H1 (cell line): Measurements from ENCODE around the gene TPSD1. TPM values are rescaled to one million over a fixed set of nuclear protein-coding genes. Genes with fewer than 3 reads are reported as not detected.

Experiments
- CTCF ChIA-PET: fragments of 300-600 bp; sonication (Branson Sonifier 250); formaldehyde crosslinking; loops from one replicate; lab custom pipeline; 2021; ENCODE audit not compliant: partially characterized antibody; lab: Charles Lee
- POLR2A ChIA-PET: fragments of 300-600 bp; sonication (Branson Sonifier 250); formaldehyde crosslinking; loops from one replicate; lab custom pipeline; 2021; ENCODE audit warnings: inconsistent platforms; ENCODE audit not compliant: partially characterized antibody; lab: Charles Lee
- DNase-seq, 2 experiments: peaks; one replicate each; pipeline versions ENCODE4 v3.0.0 to v3.0.0-alpha.2; 2010 to 2022; ENCODE audit warnings: low spot score in 2 of 2, low read depth in 1 of 2, mixed read lengths in 1 of 2
- FAIRE-seq: peaks from 2 replicates; lab custom pipeline; 2011; peaks lifted over from hg19 to GRCh38; lab: Jason Lieb, UNC
- H2AFZ ChIP-seq: 2 replicates; pipeline ENCODE4 v1.8.1; 2012; ENCODE audit warnings: low read length, inconsistent platforms
- H2AK5ac ChIP-seq: 2 replicates; pipeline ENCODE4 v1.6.1; 2013; ENCODE audit warnings: low read depth, low read length
- H2BK120ac ChIP-seq: replicated peaks from 2 replicates; pipeline ENCODE3; 2013; ENCODE audit warnings: low read depth, low read length, inconsistent platforms
- H2BK12ac ChIP-seq: 2 replicates; pipeline ENCODE4 v1.6.1; 2013; ENCODE audit warnings: low read depth, low read length
- H2BK15ac ChIP-seq: 2 replicates; pipeline ENCODE4 v1.6.1; 2013; ENCODE audit warnings: low read length
- H2BK20ac ChIP-seq: 2 replicates; pipeline ENCODE4 v1.6.1; 2013; ENCODE audit warnings: low read length
- H2BK5ac ChIP-seq: 2 replicates; pipeline ENCODE4 v1.6.1; 2013; ENCODE audit warnings: low read depth, low read length
- H3K14ac ChIP-seq: 2 replicates; pipeline ENCODE4 v1.6.1; 2013; ENCODE audit warnings: inconsistent platforms; ENCODE audit not compliant: insufficient read length
- H3K18ac ChIP-seq: 2 replicates; pipeline ENCODE4 v1.6.1; 2013; ENCODE audit warnings: low read length; ENCODE audit errors: extremely low read depth
- H3K23ac ChIP-seq: 2 replicates; pipeline ENCODE4 v1.6.1; 2013; ENCODE audit warnings: inconsistent platforms; ENCODE audit not compliant: insufficient read length
- H3K23me2 ChIP-seq: 2 replicates; pipeline ENCODE4 v1.6.1; 2013; ENCODE audit warnings: low read depth, low read length
- H3K27ac ChIP-seq: 2 replicates; pipeline ENCODE4 v1.6.1; 2011; ENCODE audit warnings: low read depth, low read length, inconsistent platforms
- H3K27me3 ChIP-seq, 4 experiments: replicated peaks in 1 of 4; 1 replicate in 1 of 4; 2 replicates in 3 of 4; pipeline versions ENCODE4 v1.6.1 to v1.8.1; 2011 to 2013; ENCODE audit warnings: low read length in 3 of 4, mild to moderate bottlenecking in 3 of 4, inconsistent platforms in 2 of 4, mixed read lengths in 2 of 4, moderate library complexity in 1 of 4; ENCODE audit not compliant: control insufficient read depth in 3 of 4, insufficient read depth in 3 of 4; ENCODE audit errors: extremely low read depth in 1 of 4
- H3K36me3 ChIP-seq, 4 experiments: 2 replicates each; pipeline versions ENCODE4 v1.6.1 to v1.8.1; 2011 to 2013; ENCODE audit warnings: mild to moderate bottlenecking in 4 of 4, low read length in 3 of 4, moderate library complexity in 2 of 4, control low read depth in 1 of 4, inconsistent platforms in 1 of 4; ENCODE audit not compliant: insufficient read depth in 4 of 4, control insufficient read depth in 2 of 4
- H3K4ac ChIP-seq: replicated peaks from 2 replicates; pipeline ENCODE3; 2013; ENCODE audit warnings: low read length, low read depth, mixed read lengths, inconsistent platforms; ENCODE audit not compliant: insufficient read length
- H3K4me1 ChIP-seq, 4 experiments: replicated peaks in 1 of 4; 1 replicate in 1 of 4; 2 replicates in 3 of 4; pipeline versions ENCODE4 v1.6.1 to v1.8.1; 2011 to 2013; ENCODE audit warnings: low read length in 3 of 4, inconsistent platforms in 2 of 4, mixed read lengths in 1 of 4; ENCODE audit not compliant: insufficient read depth in 4 of 4, control insufficient read depth in 3 of 4
- H3K4me2 ChIP-seq, 2 experiments: 2 replicates each; pipeline versions ENCODE4 v1.6.1 to v1.8.1; 2011 to 2013; ENCODE audit warnings: low read depth in 2 of 2, low read length in 2 of 2, control low read depth in 1 of 2, inconsistent platforms in 1 of 2, mild to moderate bottlenecking in 1 of 2; ENCODE audit not compliant: insufficient read depth in 1 of 2
- H3K4me3 ChIP-seq, 4 experiments: fragments of 200-600, 300-600 bp in 1 of 4; sonication (generic), shearing (Covaris generic), sonication (Bioruptor Twin) in 1 of 4; 2 replicates each; pipeline versions ENCODE4 v1.5.1 to v1.8.1; 2011 to 2016; ENCODE audit warnings: low read length in 4 of 4, low read depth in 3 of 4, control low read depth in 2 of 4, inconsistent platforms in 2 of 4, mild to moderate bottlenecking in 2 of 4, mixed read lengths in 1 of 4, moderate library complexity in 1 of 4; ENCODE audit not compliant: insufficient read depth in 2 of 4; ENCODE audit errors: extremely low read depth in 1 of 4
- H3K56ac ChIP-seq: replicated peaks from 2 replicates; pipeline ENCODE3; 2013; ENCODE audit warnings: low read depth, mild to moderate bottlenecking, mixed read lengths, low read length, inconsistent platforms; ENCODE audit not compliant: insufficient read length
- H3K79me1 ChIP-seq: 2 replicates; pipeline ENCODE4 v1.6.1; 2013; ENCODE audit warnings: low read depth, low read length, control low read depth
- H3K79me2 ChIP-seq, 2 experiments: 2 replicates each; pipeline versions ENCODE4 v1.6.1 to v1.8.1; 2012 to 2013; ENCODE audit warnings: low read length in 2 of 2, mild to moderate bottlenecking in 2 of 2, inconsistent platforms in 1 of 2; ENCODE audit not compliant: insufficient read depth in 2 of 2, control insufficient read depth in 1 of 2
- H3K9ac ChIP-seq, 4 experiments: replicated peaks in 1 of 4; 1 replicate in 1 of 4; 2 replicates in 3 of 4; pipeline versions ENCODE4 v1.6.1 to v1.8.1; 2011 to 2013; ENCODE audit warnings: low read depth in 3 of 4, low read length in 3 of 4, control low read depth in 2 of 4, mild to moderate bottlenecking in 2 of 4, moderate library complexity in 2 of 4, inconsistent platforms in 1 of 4; ENCODE audit errors: extremely low read depth in 1 of 4
- H3K9me3 ChIP-seq, 2 experiments: 2 replicates each; pipeline versions ENCODE4 v1.6.1 to v1.8.1; 2012 to 2013; ENCODE audit warnings: mild to moderate bottlenecking in 2 of 2, moderate library complexity in 2 of 2, control low read depth in 1 of 2, inconsistent platforms in 1 of 2, low read depth in 1 of 2, low read length in 1 of 2, mixed read lengths in 1 of 2; ENCODE audit not compliant: insufficient read depth in 2 of 2
- H4K20me1 ChIP-seq, 2 experiments: replicated peaks in 1 of 2; 2 replicates each; pipeline versions ENCODE3 to v1.8.1; 2011 to 2013; ENCODE audit warnings: inconsistent platforms in 2 of 2, low read length in 2 of 2, mild to moderate bottlenecking in 1 of 2; ENCODE audit not compliant: insufficient read depth in 2 of 2, control insufficient read depth in 1 of 2
- H4K5ac ChIP-seq: 2 replicates; pipeline ENCODE4 v1.6.1; 2013; ENCODE audit warnings: low read length, low read depth, mixed read lengths, inconsistent platforms; ENCODE audit not compliant: insufficient read length
- H4K8ac ChIP-seq: 2 replicates; pipeline ENCODE4 v1.8.0; 2013; ENCODE audit warnings: mild to moderate bottlenecking, moderate library complexity, low read length, inconsistent platforms; ENCODE audit not compliant: insufficient read depth; ENCODE audit errors: extremely low read depth
- H4K91ac ChIP-seq: replicated peaks from 2 replicates; pipeline ENCODE3; 2013; ENCODE audit warnings: low read length, mixed read lengths, inconsistent platforms; ENCODE audit not compliant: insufficient read length
- SIN3A ChIP-seq, 2 experiments: IDR thresholded peaks in 1 of 2; conservative IDR thresholded peaks in 1 of 2; 2 replicates each; pipeline ENCODE4 v1.6.1; 2011 to 2012; ENCODE audit warnings: low read length in 2 of 2, improper control_type of control experiment in 1 of 2, low read depth in 1 of 2, mild to moderate bottlenecking in 1 of 2
- WGBS, 2 experiments: shearing (Covaris generic) in 1 of 2; methylation state at CpG; one replicate each; pipeline versions ENCODE4 v1.1.6 to v1.1.7; 2013 to 2015; ENCODE audit warnings: low lambda C conversion rate in 2 of 2, mixed read lengths in 2 of 2, inconsistent platforms in 1 of 2, low coverage in 1 of 2, missing lambda C conversion rate in 1 of 2; ENCODE audit not compliant: insufficient replicate concordance in 2 of 2, insufficient coverage in 1 of 2, insufficient read length in 1 of 2; ENCODE audit errors: extremely low coverage in 1 of 2, missing lambda C conversion rate in 1 of 2; 5-methylcytosine and 5-hydroxymethylcytosine counted together
- polyA plus RNA-seq, 7 experiments: library from polyadenylated mRNA; depleted of rRNA in 3 of 7; stranded (reverse) in 5 of 7; unstranded in 2 of 7; fragments of >200 nt in 5 of 7; fragments of 200-250 nt in 2 of 7; gene quantifications; 1 replicate in 5 of 7; 2 replicates in 1 of 7; 4 replicates in 1 of 7; pipeline versions ENCODE4 v1.2.1 to v1.2.3, GENCODE V29; 2011 to 2013; ENCODE audit warnings: missing spikeins in 2 of 7, mixed read lengths in 2 of 7
- total RNA-seq: library from RNA; stranded (reverse); fragmentation: NEBNext Ultra II Directional; extraction: Animal tissue kit (Norgen Biotek cat#: 25700); gene quantifications from 2 replicates; pipeline ENCODE4 v1.2.1, GENCODE V29; 2021

TPSD1 gene
- total and polyA plus RNA-seq, 2 of the 8 experiments (the other 6 are each of a cell fraction or from before 2014, with no cell fraction given), result 0.26 TPM; not detected in 1

DNA sequence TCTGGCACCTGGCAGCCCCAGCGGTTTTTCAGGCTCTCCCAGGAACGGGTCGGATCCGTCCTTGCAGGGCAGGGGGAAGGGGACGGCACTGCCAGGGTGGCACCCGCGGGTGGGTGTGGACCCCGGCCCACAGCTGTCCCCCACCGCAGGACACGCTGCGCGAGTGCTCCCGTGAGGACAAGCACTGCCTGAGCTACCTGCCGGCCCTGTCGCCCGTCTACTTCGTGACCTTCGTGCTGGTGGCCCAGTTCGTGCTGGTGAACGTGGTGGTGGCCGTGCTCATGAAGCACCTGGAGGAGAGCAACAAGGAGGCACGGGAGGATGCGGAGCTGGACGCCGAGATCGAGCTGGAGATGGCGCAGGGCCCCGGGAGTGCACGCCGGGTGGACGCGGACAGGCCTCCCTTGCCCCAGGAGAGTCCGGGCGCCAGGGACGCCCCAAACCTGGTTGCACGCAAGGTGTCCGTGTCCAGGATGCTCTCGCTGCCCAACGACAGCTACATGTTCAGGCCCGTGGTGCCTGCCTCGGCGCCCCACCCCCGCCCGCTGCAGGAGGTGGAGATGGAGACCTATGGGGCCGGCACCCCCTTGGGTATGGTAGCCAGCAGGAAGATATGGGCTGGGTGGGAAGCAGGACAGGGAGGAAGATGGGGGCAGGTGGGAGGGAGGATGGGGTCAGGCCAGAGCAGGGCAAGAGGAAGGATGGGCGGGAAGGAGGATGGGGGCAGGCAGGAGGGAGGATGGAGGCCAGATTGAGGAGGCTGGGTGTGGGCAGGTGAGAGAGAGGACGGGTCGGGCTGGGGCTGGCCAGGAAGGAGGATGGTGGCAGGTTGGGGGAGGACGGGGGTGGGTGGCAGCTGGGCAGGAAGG lies 37.6 kb upstream of the TPSD1 start:
- Histone ChIP-seq H4K5ac (no peak overlapping the region), H3K9ac (no peak overlapping the region), H2AK5ac (no peak overlapping the region), H3K4me2 (no peak overlapping the region), H3K56ac (no peak overlapping the region), H2BK5ac (no peak overlapping the region), H3K79me2 (no peaks in the 10 kb centered on the region), H3K23ac (no peak overlapping the region), H3K23me2 (no peaks in the 10 kb centered on the region), H2BK120ac (no peak overlapping the region), H3K4ac (no peak overlapping the region), H3K27me3 (no peaks in the 10 kb centered on the region), H3K27ac (no peak overlapping the region), H4K20me1 (peaks cover 0 to 9% of the 10 kb centered on the region in 2 experiments), H3K18ac (no peak overlapping the region), H3K79me1 (no peaks in the 10 kb centered on the region), H4K91ac (no peak overlapping the region), H2AFZ (no peak overlapping the region), H2BK15ac (no peak overlapping the region), H3K14ac (no peak overlapping the region), H3K36me3 (peaks cover 2 to 53% (median 9%) of the 10 kb centered on the region in 4 experiments; a peak in 6 of 8 replicates), H4K8ac (no peak overlapping the region), H2BK12ac (no peak overlapping the region), H3K4me1 (no peaks in the 10 kb centered on the region), H3K4me3 (no peak overlapping the region), H2BK20ac (no peak overlapping the region), H3K9me3 (no peaks in the 10 kb centered on the region)
- DNase-seq (no peak), FAIRE-seq (no peak)
- ChIA-PET POLR2A (no interaction called here), CTCF (interaction anchor here (1.1 to 1.6 kb wide), 3 partner anchors 9 to 28 kb away, joined by 3 to 6 read pairs (median 5); no protein-coding TSS in a partner anchor)
- WGBS, 2 experiments, result 93% methylated on average over 33 of the region's 49 CpGs; no CpG with 5 or more reads in 1 of the 2 experiments
- no peak for TF ChIP-seq SIN3A (conservative IDR thresholded peaks at IDR 0.05 in 1 of 2, IDR thresholded peaks at IDR 0.05 in 1 of 2; ENCODE audit: low read depth in 1 of 2, low read length in 2 of 2)
